ENCODE data around the gene PGM1. TPM values are rescaled to one million over a fixed set of nuclear protein-coding genes. Genes with fewer than 3 reads are reported as not detected.

The PGM1 gene
- total and polyA plus RNA-seq, 8 donors = 11.3 to 82.8 (median 28.9) TPM

DNA sequence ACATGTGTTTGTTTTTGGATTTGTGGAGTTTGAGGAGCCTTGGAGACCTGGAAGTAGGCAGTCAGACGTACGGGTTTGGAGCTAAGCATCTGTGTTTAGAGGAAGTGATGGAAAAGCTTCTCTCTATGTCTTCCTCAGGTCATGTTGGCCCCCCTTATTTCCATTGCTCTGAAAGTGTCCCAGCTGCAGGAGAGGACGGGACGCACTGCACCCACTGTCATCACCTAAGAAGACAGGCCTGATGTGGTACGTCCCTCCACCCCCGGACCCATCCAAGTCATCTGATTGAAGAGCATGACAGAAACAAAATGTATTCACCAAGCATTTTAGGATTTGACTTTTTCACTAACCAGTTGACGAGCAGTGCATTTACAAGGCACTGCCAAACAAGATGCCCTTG, 66.2 kb downstream of the PGM1 start:
- Histone ChIP-seq H3K27me3 (no peaks in the 10 kb centered on the region), H3K4me3 (no peak overlapping the region), H3K27ac (no peak overlapping the region), H3K9me3 (no peaks in the 10 kb centered on the region), H3K4me1 (peaks cover 0 to 21% (median 4%) of the 10 kb centered on the region in 4 donors), H3K36me3 (peaks cover 0 to 49% (median 39%) of the 10 kb centered on the region in 4 donors)
- WGBS, 5 donors = 87 to 96% (median 93%) methylated on average over 7 of the region's 7 CpGs
- no peak for DNase-seq
- intact Hi-C loops (cut with DNase I; ENCODE audit: low total_unique reads) = no loop called here
- TF ChIP-seq POLR2A (IDR thresholded peaks at IDR 0.05) = no peak
- TF ChIP-seq POLR2AphosphoS5 (IDR thresholded peaks at IDR 0.05) = no peak
- no peak for TF ChIP-seq EP300 (IDR thresholded peaks at IDR 0.05)
- TF ChIP-seq, protein P1, sequence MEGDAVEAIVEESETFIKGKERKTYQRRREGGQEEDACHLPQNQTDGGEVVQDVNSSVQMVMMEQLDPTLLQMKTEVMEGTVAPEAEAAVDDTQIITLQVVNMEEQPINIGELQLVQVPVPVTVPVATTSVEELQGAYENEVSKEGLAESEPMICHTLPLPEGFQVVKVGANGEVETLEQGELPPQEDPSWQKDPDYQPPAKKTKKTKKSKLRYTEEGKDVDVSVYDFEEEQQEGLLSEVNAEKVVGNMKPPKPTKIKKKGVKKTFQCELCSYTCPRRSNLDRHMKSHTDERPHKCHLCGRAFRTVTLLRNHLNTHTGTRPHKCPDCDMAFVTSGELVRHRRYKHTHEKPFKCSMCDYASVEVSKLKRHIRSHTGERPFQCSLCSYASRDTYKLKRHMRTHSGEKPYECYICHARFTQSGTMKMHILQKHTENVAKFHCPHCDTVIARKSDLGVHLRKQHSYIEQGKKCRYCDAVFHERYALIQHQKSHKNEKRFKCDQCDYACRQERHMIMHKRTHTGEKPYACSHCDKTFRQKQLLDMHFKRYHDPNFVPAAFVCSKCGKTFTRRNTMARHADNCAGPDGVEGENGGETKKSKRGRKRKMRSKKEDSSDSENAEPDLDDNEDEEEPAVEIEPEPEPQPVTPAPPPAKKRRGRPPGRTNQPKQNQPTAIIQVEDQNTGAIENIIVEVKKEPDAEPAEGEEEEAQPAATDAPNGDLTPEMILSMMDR (IDR thresholded peaks at IDR 0.05) = no peak

- peaks cover 0 to 21% (median 4%) of the 10 kb centered on the region in 4 donors for H3K4me1 ChIP-seq
- peaks cover 0 to 22% (median 19%) of the 10 kb centered on the region in 4 donors for H3K36me3 ChIP-seq
- WGBS, 5 donors = 57 to 61% (median 59%) methylated on average over 10 of the region's 10 CpGs
- H3K4me3 ChIP-seq = no peak overlapping the region
- peak; percentile 37 to 58 for DNase-seq
- H3K27me3 ChIP-seq = no peaks in the 10 kb centered on the region
- TF ChIP-seq POLR2AphosphoS5 (IDR thresholded peaks at IDR 0.05) = no peak
- TF ChIP-seq, protein P1 (IDR thresholded peaks at IDR 0.05) = no peak
- TF ChIP-seq EP300 (IDR thresholded peaks at IDR 0.05) = no peak
- no peak for TF ChIP-seq POLR2A (IDR thresholded peaks at IDR 0.05)
- peaks cover 0 to 12% (median 1%) of the 10 kb centered on the region in 4 donors for H3K9me3 ChIP-seq
- peak overlapping the region in 3 of 5 donors; percentile 8 to 49 (median 27) for H3K27ac ChIP-seq
- intact Hi-C loops (cut with DNase I; ENCODE audit: low total_unique reads) = no loop called here
These were observed 69.0 kb downstream of the PGM1 start for GRCh38 chr1:63662056-63662836.

DNA sequence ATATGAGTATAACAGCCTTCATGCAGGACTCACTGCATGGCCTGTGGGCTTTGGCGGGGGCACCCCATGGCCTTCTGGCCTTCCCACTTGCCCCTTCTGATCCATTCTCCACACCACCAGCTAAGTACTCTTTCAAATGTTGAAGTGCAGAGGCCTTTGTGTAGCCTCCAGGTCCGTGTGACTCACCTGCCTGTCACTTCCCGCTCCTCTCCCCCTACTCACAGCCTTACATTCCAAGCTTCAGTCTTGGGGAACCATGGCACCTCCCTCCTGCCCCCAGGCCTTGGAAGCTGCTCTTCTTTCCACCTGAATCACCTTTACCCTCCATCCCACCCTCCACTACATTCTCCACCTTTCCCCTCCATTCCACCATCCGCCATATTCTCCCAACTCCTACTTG, 69.6 kb downstream of the PGM1 start:
- peak overlapping the region in 2 of 5 donors; percentile 8 to 49 for H3K27ac ChIP-seq
- peaks cover 0 to 12% (median 1%) of the 10 kb centered on the region in 4 donors for H3K9me3 ChIP-seq
- no peak for DNase-seq
- peaks cover 0 to 17% (median 16%) of the 10 kb centered on the region in 4 donors for H3K36me3 ChIP-seq
- TF ChIP-seq POLR2AphosphoS5 (IDR thresholded peaks at IDR 0.05) (no peak), POLR2A (IDR thresholded peaks at IDR 0.05) (no peak), EP300 (IDR thresholded peaks at IDR 0.05) (no peak)
- TF ChIP-seq, protein P1 (IDR thresholded peaks at IDR 0.05) = no peak
- peaks cover 0 to 21% (median 4%) of the 10 kb centered on the region in 4 donors for H3K4me1 ChIP-seq
- 89 to 96% (median 94%) methylated on average over 4 of the region's 4 CpGs for WGBS, 5 donors
- intact Hi-C loops (cut with DNase I; ENCODE audit: low total_unique reads) = no loop called here
- H3K4me3 ChIP-seq = no peak overlapping the region
- no peaks in the 10 kb centered on the region for H3K27me3 ChIP-seq

- Histone ChIP-seq H3K27me3 (no peaks in the 10 kb centered on the region), H3K4me1 (peaks cover 0 to 21% (median 4%) of the 10 kb centered on the region in 4 donors), H3K36me3 (peaks cover 0 to 17% (median 14%) of the 10 kb centered on the region in 4 donors), H3K4me3 (no peak overlapping the region), H3K27ac (peak overlapping the region in 2 of 5 donors; percentile 8 to 49), H3K9me3 (peaks cover 0 to 12% (median 1%) of the 10 kb centered on the region in 4 donors)
- TF ChIP-seq EP300 (IDR thresholded peaks at IDR 0.05) = no peak
- no peak for TF ChIP-seq POLR2AphosphoS5 (IDR thresholded peaks at IDR 0.05)
- TF ChIP-seq, protein P1 (IDR thresholded peaks at IDR 0.05) = no peak
- TF ChIP-seq POLR2A (IDR thresholded peaks at IDR 0.05) = no peak
- intact Hi-C loops (cut with DNase I; ENCODE audit: low total_unique reads) = no loop called here
- WGBS, 5 donors = 30 to 80% (median 55%) methylated on average over 3 of the region's 3 CpGs
- DNase-seq = no peak
These were observed 70.1 kb downstream of the PGM1 start for GRCh38 chr1:63663301-63663700.

Data from stomach (tissue), 9 donors.